AG10803 (cell line): Measurements from ENCODE around the gene TPO.
"Not testable (repeated sequence)": the region's sequence is repeated elsewhere in the genome, so short reads cannot be mapped to it uniquely, and the experiment has no call there.

ENCODE experiments used
- DNase-seq: peaks from one replicate; pipeline ENCODE4 v3.0.0; 2010; ENCODE audit warnings: low read depth
- H3K4me3 ChIP-seq: 2 replicates; pipeline ENCODE4 v1.5.1; 2011; ENCODE audit warnings: mild to moderate bottlenecking, low read length, control low read depth
- CTCF ChIP-seq: conservative IDR thresholded peaks from 2 replicates; pipeline ENCODE4 v1.5.1; 2011; ENCODE audit warnings: mild to moderate bottlenecking, low read length, control low read depth, inconsistent platforms

The TPO gene

GRCh38 chr2:1374287-1374686, 39.0 kb upstream of the TPO start:
- no peak for TF ChIP-seq CTCF

GRCh38 chr2:1375794-1376193, 37.5 kb upstream of the TPO start:
- TF ChIP-seq CTCF: no peak
- DNase-seq: no peak
- no peak overlapping the region for H3K4me3 ChIP-seq

More at GRCh38 chr2:1374287-1374686, 39.0 kb upstream of the TPO start:
- no peak overlapping the region for H3K4me3 ChIP-seq
- DNase-seq: no peak

DNA sequence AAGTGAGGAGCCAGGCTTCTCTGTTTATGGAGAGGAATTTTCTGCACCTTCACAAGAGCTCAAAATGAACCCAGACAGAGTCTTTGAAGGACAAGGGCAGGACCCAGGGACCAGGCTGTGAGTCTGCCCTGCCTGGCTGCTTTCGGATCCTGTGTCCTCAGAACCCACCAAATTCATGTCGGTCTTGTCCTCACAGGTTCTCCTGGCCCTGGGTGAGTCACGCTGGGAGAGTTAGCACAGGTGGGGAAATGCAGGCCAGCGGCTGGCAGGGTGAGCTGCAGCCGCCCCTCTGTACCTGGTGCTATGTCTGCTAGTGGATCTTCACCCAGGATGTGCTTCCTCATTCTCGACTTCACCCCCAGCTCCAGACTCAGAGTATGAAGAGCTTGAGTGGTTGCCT, 35.8 kb upstream of the TPO start:
- no peak for TF ChIP-seq CTCF
- H3K4me3 ChIP-seq: no peak overlapping the region
- no peak for DNase-seq

DNA sequence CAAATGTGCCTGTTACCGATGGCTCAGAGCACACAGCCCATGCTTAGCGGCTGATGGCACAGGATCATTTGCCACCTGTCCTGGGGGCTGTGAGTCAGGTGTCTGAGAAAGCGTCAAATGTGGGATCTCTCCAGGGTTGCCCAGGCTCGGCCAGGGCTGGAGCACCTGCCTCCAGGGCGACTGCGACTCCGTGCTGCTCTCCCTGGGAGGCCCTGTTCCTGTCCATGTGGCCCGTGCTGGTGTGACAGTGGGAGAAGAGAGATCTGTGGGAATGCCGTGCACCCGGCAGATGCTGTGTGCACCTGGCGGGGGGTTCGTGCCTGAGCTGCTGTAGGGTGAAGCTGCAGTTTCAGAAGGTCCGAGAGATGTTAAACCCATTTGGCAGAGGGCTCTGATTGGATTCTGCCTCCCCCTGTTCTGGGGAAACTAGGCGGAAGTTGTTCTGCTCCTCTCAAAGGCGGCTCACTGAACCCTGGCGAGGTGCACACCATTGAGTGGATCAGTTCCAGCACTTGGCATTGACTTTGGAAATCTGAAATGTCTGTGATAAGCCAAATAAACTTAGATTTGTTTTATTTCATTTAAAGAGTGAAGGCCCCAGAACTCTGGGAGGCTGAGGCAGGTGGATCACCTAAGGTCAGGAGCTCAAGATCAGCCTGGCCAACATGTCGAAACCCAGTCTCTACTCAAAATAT, 34.7 kb upstream of the TPO start:
- TF ChIP-seq CTCF: no peak
- H3K4me3 ChIP-seq: no peak overlapping the region
- no peak for DNase-seq

DNA sequence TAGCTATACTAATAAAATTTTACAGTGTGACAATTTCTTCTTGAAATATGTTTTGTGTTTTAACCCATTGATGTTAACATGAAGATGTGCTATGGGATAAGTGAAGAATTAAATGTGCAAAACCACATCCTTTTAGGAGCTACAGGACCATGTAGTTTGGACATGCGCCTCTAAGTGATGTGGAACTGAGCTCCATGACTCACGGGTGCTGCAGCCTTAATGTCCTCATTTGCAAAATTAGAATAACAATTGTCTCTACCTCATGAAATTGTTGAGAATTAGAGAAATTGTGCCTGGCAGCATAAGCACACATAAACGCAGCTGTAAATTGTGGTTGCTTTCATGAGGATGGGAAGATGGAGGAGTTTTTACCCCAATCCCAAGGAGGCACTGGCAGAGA, 31.6 kb upstream of the TPO start:
- no peak overlapping the region for H3K4me3 ChIP-seq
- no peak for DNase-seq
- TF ChIP-seq CTCF: no peak

DNA sequence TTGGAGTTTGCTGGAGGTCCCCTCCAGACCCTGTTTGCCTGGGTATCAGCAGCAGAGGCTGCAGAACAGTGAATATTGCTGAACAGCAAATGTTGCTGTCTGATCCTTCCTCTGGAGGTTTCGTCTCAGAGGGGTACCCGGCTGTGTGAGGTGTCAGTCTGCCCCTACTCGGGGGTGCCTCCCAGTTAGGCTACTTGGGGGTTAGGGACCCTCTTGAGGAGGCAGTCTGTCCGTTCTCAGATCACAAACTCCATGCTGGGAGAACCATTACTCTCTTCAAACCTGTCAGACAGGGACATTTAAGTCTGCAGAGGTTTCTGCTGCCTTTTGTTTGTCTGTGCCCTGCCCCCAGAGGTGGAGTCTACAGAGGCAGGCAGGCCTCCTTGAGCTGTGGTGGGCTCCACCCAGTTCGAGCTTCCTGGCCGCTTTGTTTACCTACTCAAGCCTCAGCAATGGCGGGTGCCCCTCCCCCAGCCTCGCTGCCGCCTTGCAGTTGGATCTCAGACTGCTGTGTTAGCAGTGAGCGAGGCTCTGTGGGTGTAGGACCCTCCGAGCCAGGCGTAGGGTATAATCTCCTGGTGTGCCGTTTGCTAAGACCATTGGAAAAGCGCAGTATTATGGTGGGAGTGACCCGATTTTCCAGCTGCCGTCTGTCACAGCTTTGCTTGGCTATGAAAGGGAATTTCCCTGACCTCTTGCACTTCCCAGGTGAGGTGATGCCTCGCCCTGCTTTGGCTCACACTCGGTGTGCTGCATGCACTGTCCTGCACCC, 25.1 kb upstream of the TPO start:
- DNase-seq: not testable (repeated sequence)

DNA sequence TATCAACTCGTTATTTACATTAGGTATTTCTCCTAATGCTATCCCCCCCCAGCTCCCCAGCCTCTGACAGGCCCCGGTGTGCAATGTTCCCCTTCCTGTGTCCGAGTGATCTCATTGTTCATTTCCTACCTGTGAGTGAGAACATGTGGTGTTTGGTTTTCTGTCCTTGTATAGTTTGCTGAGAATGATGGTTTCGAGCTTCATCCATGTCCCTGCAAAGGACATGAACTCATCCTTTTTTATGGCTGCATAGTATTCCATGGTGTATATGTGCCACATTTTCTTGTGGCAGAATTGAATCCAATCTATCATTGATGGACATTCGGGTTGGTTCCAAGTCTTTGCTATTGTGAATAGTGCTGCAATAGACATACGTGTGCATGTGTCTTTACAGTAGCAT, 23.1 kb upstream of the TPO start:
- H3K4me3 ChIP-seq, DNase-seq: not testable (repeated sequence)

More for the DNA sequence above, 25.1 kb upstream of the TPO start:
- not testable (repeated sequence) for H3K4me3 ChIP-seq

GRCh38 chr2:1393321-1393720, 19.9 kb upstream of the TPO start:
- no peak overlapping the region for H3K4me3 ChIP-seq

More at GRCh38 chr2:1393321-1393720, 19.9 kb upstream of the TPO start:
- DNase-seq: no peak
- no peak for TF ChIP-seq CTCF
